ENCODE measurements around the gene BBX.

BBX gene

DNA sequence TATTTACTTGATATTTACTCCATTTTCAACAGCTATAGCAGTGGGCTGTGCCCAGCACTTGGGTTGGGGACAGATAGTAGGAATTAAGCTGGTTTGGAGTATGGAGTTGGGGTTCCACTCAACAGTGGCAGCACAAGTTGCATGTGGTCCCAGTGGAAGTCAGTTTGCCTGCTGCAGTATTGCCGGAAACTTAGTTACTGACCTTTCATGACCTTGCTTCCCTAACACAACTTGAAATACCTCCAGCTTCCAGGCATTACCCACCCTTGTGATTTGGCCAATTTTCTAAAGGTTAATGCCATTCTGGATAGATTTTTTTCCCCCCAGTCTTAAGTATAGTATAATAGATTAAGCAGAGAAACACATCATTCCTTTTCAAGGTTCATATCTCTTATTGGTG lies 68.0 kb downstream of the BBX start:
- no peak overlapping the region for H3K4me3 ChIP-seq
- H3K4me1 ChIP-seq: peaks cover 0 to 8% (median 1%) of the 10 kb centered on the region in 4 donors
- H3K9me3 ChIP-seq: no peaks in the 10 kb centered on the region
- no peaks in the 10 kb centered on the region for H3K36me3 ChIP-seq
- intact Hi-C loops (cut with DNase I; ENCODE audit: low total_unique reads): no loop called here
- DNase-seq: no peak
- TF ChIP-seq, protein P1, sequence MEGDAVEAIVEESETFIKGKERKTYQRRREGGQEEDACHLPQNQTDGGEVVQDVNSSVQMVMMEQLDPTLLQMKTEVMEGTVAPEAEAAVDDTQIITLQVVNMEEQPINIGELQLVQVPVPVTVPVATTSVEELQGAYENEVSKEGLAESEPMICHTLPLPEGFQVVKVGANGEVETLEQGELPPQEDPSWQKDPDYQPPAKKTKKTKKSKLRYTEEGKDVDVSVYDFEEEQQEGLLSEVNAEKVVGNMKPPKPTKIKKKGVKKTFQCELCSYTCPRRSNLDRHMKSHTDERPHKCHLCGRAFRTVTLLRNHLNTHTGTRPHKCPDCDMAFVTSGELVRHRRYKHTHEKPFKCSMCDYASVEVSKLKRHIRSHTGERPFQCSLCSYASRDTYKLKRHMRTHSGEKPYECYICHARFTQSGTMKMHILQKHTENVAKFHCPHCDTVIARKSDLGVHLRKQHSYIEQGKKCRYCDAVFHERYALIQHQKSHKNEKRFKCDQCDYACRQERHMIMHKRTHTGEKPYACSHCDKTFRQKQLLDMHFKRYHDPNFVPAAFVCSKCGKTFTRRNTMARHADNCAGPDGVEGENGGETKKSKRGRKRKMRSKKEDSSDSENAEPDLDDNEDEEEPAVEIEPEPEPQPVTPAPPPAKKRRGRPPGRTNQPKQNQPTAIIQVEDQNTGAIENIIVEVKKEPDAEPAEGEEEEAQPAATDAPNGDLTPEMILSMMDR (IDR thresholded peaks at IDR 0.05): no peak
- H3K27me3 ChIP-seq: no peaks in the 10 kb centered on the region
- no peak overlapping the region for H3K27ac ChIP-seq

DNA sequence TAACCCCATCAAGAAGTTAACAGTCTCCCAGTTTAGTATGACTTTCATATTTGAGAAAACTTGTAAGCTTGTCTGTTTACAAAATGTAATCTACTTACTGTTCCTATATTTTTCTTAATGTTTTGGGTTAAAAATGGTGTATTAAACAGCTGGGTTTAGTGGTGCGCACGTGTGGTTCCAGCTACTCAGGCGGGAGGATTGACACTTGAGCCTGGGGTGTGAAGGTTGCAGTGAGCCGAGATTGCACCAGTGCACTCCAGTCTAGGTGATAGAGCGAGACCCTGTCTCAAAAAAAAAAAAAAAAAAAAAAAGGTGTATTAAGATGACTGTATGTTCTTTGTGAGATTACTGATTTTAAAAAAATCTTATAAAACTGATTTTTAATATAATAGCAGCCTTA lies 69.3 kb downstream of the BBX start:
- TF ChIP-seq, protein P1 (IDR thresholded peaks at IDR 0.05): no peak
- H3K36me3 ChIP-seq: no peaks in the 10 kb centered on the region
- intact Hi-C loops (cut with DNase I; ENCODE audit: low total_unique reads): no loop called here
- H3K9me3 ChIP-seq: no peaks in the 10 kb centered on the region
- DNase-seq: no peak
- no peaks in the 10 kb centered on the region for H3K27me3 ChIP-seq
- peaks cover 0 to 8% (median 1%) of the 10 kb centered on the region in 4 donors for H3K4me1 ChIP-seq
- H3K4me3 ChIP-seq: no peak overlapping the region
- H3K27ac ChIP-seq: no peak overlapping the region

DNA sequence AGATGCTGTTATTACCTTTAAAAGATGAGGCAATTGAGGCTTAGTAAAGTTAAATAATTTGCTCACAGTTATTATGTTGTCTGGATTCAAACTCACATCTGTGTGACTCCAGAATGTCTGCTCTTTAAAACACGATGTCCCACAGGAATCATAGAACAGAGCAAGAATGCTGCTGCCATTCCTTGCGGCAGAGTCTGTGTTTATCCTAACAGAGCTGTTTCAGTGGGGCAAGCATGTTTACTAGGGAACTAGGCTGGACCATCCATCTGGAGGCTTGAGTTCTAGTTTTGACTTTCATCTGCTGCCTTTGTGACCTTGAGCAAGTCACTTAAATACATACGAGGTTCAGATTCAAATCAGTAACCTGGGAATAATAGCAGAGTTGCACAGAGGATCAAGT lies 72.1 kb downstream of the BBX start:
- Histone ChIP-seq H3K4me1 (peaks cover 0 to 17% (median 1%) of the 10 kb centered on the region in 4 donors), H3K27ac (no peak overlapping the region), H3K36me3 (no peaks in the 10 kb centered on the region), H3K4me3 (no peak overlapping the region), H3K27me3 (no peaks in the 10 kb centered on the region), H3K9me3 (no peaks in the 10 kb centered on the region)
- TF ChIP-seq, protein P1 (IDR thresholded peaks at IDR 0.05): no peak
- intact Hi-C loops (cut with DNase I; ENCODE audit: low total_unique reads): no loop called here
- DNase-seq: no peak

DNA sequence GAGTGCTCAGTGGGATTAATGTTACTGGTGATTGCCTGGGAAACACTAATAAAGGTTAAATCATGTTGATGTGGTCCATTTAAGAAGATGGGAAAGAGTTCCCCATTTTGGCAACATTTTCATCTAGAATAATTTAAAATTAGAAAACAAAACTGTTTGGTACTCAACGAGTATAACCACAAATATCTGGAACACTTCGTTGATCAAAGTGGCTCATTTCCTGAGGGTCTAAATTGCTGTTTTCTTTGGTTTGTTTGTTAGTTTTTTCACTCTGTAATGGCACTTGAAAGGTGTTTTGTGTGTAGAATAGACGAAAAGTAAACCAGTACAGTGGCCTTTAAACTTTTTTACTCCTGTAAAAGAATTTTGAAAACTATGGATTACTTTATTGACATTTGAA lies 73.9 kb downstream of the BBX start:
- TF ChIP-seq, protein P1 (IDR thresholded peaks at IDR 0.05): no peak
- Histone ChIP-seq H3K27ac (no peak overlapping the region), H3K9me3 (no peaks in the 10 kb centered on the region), H3K36me3 (no peaks in the 10 kb centered on the region), H3K4me1 (peaks cover 0 to 30% (median 3%) of the 10 kb centered on the region in 4 donors), H3K27me3 (no peaks in the 10 kb centered on the region), H3K4me3 (no peak overlapping the region)
- no peak for DNase-seq
- intact Hi-C loops (cut with DNase I; ENCODE audit: low total_unique reads): no loop called here

DNA sequence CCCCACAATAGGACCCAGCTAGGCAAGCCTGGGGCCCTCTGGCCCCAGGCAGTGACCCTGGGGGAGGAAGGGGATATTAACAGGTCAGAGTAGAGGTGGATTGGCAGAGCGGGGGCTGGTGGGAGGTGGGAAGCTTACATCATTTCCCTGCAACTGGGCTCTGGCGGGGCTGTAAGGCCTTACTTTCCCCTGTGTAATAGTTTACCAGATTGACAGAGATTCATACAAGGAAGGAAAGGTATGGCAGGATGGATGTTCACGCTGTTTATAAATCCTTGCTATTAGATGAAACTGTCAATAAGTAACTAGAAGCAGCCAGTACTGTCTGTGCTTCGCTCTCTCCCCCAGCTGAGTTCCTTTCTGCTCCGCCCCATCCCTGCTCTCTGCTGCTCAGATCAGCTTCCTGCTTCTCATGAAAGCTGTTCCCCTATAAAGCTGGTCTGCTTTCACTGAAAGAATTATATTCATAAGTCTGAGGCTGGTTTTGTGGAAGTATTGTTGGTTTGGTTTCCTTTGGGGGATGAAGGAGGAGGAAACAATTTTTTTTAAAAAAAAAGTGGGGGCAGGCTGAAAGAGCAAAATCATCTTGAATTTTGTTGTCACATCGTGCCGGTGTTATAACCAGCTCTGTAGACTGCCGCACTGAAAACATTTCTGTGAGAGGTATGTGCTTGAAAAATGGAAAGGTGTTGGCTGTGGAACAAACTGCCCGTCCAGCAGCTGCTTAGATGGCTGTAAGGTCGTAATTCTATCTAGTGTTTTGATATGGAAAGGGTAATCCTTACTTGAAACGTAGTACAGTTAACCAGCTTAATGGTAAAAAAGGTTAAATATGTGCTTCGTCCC lies 76.4 kb downstream of the BBX start:
- DNase-seq: peak in 1 of 2 donors; percentile 50
- Histone ChIP-seq H3K36me3 (no peaks in the 10 kb centered on the region), H3K27ac (peak overlapping the region; percentile 78 to 87), H3K4me3 (peak overlapping the region; percentile 44 to 49), H3K27me3 (no peaks in the 10 kb centered on the region), H3K9me3 (no peaks in the 10 kb centered on the region), H3K4me1 (peaks cover 0 to 38% (median 7%) of the 10 kb centered on the region in 4 donors)
- TF ChIP-seq, protein P1 (IDR thresholded peaks at IDR 0.05): no peak
- intact Hi-C loops (cut with DNase I; ENCODE audit: low total_unique reads): no loop called here

Measured in tibial artery (tissue), 4 donors.